GM19043 (cell line): ENCODE results near the gene MYADM.
"Not testable (repeated sequence)": the region's sequence is repeated elsewhere in the genome, so short reads cannot be mapped to it uniquely, and the experiment has no call there.

Experiments
- ATAC-seq: cut with Tn5 transposase; IDR thresholded peaks from one replicate; pipeline ENCODE4 v1.9.1; 2021; ENCODE audit warnings: low read depth; ENCODE audit not compliant: unreplicated experiment

The MYADM gene

GRCh38 chr19:53867225-53868090 lies at the start of gene MYADM:
Gene MYADM, plus strand, starts transcription at chr19:53867883. Its CDS starts 5,647 bp downstream, at chr19:53873530.
- peak; percentile 59 for ATAC-seq

GRCh38 chr19:53818756-53819155 lies 48.9 kb upstream of the MYADM start:
- ATAC-seq: no peak

GRCh38 chr19:53819861-53820260 lies 47.8 kb upstream of the MYADM start:
- ATAC-seq: no peak

GRCh38 chr19:53823380-53824120 lies 44.1 kb upstream of the MYADM start:
- ATAC-seq: no peak

GRCh38 chr19:53824134-53824611 lies 43.5 kb upstream of the MYADM start, which contains the start of gene NLRP12:
Gene NLRP12, minus strand, starts transcription at chr19:53824314. Its CDS starts 140 bp downstream, at chr19:53824174.
- ATAC-seq: no peak

- no peak for ATAC-seq
Measured at GRCh38 chr19:53826876-53827275, 40.8 kb upstream of the MYADM start.

GRCh38 chr19:53828531-53828930 lies 39.2 kb upstream of the MYADM start:
- no peak for ATAC-seq

GRCh38 chr19:53832861-53833260 lies 34.8 kb upstream of the MYADM start:
- ATAC-seq: not testable (repeated sequence)

- ATAC-seq: not testable (repeated sequence)
Measured at GRCh38 chr19:53838446-53838845, 29.2 kb upstream of the MYADM start.

GRCh38 chr19:53840241-53840640 lies 27.4 kb upstream of the MYADM start:
- not testable (repeated sequence) for ATAC-seq

- ATAC-seq: not testable (repeated sequence)
Measured at GRCh38 chr19:53840914-53841313, 26.8 kb upstream of the MYADM start.

- ATAC-seq: no peak
Measured at GRCh38 chr19:53844849-53845246, 22.8 kb upstream of the MYADM start.

GRCh38 chr19:53847555-53847954 lies 20.1 kb upstream of the MYADM start:
- no peak for ATAC-seq

- no peak for ATAC-seq
Measured at GRCh38 chr19:53849237-53849676, 18.4 kb upstream of the MYADM start.

GRCh38 chr19:53853707-53854106 lies 14.0 kb upstream of the MYADM start:
- ATAC-seq: no peak

GRCh38 chr19:53864308-53864836 lies 3.3 kb upstream of the MYADM start:
- ATAC-seq: no peak

- ATAC-seq: no peak
Measured at GRCh38 chr19:53865523-53865917, 2.2 kb upstream of the MYADM start.

GRCh38 chr19:53865918-53866864 lies 1.5 kb upstream of the MYADM start:
- no peak for ATAC-seq

- ATAC-seq: no peak
Measured at GRCh38 chr19:53866865-53867224, 838 bp upstream of the MYADM start.
